Activated B cell treated with CpG ODN at 0.5 μM for 24 hours (primary cell): Measurements from ENCODE around the gene TMCO5A. TPM values are rescaled to one million over a fixed set of nuclear protein-coding genes. Genes with fewer than 3 reads are reported as not detected.

Experiments used
- ATAC-seq: fragments of 200-7000 bp; cut with Tn5 transposase; one replicate; pipeline ENCODE4 v1.10.0; 2021; ENCODE audit warnings: low read depth, mild to moderate bottlenecking, moderate library complexity
- CTCF ChIA-PET: fragments of 350-600 bp; sonication (Branson Sonifier 250); formaldehyde crosslinking; loops from one replicate; lab custom pipeline; 2021; ENCODE audit warnings: antibody characterized with exemption; lab: Charles Lee
- POLR2A ChIA-PET: fragments of 350-600 bp; sonication (Branson Sonifier 250); formaldehyde crosslinking; loops from one replicate; lab custom pipeline; 2021; ENCODE audit warnings: antibody characterized with exemption; lab: Charles Lee
- DNase-seq: peaks from one replicate; pipeline ENCODE4 v3.0.0; 2022
- H3K27ac Mint-ChIP-seq: one replicate; pipeline ENCODE4 v1.8.0; 2020; ENCODE audit warnings: mixed read lengths
- H3K27me3 Mint-ChIP-seq: one replicate; pipeline ENCODE4 v1.8.0; 2021; ENCODE audit warnings: mixed read lengths
- H3K36me3 Mint-ChIP-seq: one replicate; pipeline ENCODE4 v1.8.0; 2021; ENCODE audit warnings: low read depth, mixed read lengths
- H3K4me1 Mint-ChIP-seq: one replicate; pipeline ENCODE4 v1.8.0; 2021; ENCODE audit warnings: mixed read lengths
- H3K4me3 Mint-ChIP-seq: one replicate; pipeline ENCODE4 v1.8.0; 2020; ENCODE audit warnings: mild to moderate bottlenecking, mixed read lengths
- H3K9me3 Mint-ChIP-seq: one replicate; pipeline ENCODE4 v1.8.0; 2020; ENCODE audit warnings: mixed read lengths
- intact Hi-C: fragments of 100-400 bp; cut with micrococcal nuclease; formaldehyde crosslinking; loops from one replicate; pipeline ENCODE4 v1.15.1; 2024
- total RNA-seq: library from RNA; stranded (reverse); gene quantifications from 2 replicates; pipeline ENCODE4 v1.2.3, GENCODE V29; 2022
- TF ChIP-seq, protein P1 (sequence below): fragments of 200-600 bp; IDR thresholded peaks from one replicate; pipeline ENCODE4 v1.8.0; 2022; ENCODE audit warnings: antibody characterized with exemption, mild to moderate bottlenecking

Gene TMCO5A
- total RNA-seq, 1 donor from 2014 or later: not detected

DNA sequence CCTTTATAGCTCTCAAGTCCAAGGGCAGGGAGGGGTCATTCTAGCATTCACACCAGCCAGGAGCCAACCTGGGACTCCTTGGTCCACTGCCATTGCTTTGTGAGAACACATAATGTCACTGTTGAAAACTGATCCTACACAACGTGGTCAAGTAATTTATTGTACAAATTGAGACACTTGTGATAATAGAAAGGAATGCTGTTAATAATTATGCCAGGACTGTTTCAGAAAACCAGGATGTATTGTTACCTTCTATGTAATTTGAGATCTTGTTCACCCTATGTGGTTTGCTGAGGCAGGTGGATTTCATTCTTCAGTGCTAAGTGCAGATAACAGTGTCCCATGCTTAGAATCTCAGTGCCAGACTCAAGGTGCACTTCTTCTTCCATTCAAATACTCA, 33.3 kb downstream of the TMCO5A start:
- peaks cover 8% of the 10 kb centered on the region for H3K27me3 Mint-ChIP-seq
- no peaks in the 10 kb centered on the region for H3K36me3 Mint-ChIP-seq
- DNase-seq (no peak), ATAC-seq (no peak)
- H3K4me1 Mint-ChIP-seq: no peaks in the 10 kb centered on the region
- no peak overlapping the region for H3K27ac Mint-ChIP-seq
- peaks cover 5% of the 10 kb centered on the region for H3K9me3 Mint-ChIP-seq
- ChIA-PET POLR2A (no interaction called here), CTCF (no interaction called here)
- TF ChIP-seq, protein P1, sequence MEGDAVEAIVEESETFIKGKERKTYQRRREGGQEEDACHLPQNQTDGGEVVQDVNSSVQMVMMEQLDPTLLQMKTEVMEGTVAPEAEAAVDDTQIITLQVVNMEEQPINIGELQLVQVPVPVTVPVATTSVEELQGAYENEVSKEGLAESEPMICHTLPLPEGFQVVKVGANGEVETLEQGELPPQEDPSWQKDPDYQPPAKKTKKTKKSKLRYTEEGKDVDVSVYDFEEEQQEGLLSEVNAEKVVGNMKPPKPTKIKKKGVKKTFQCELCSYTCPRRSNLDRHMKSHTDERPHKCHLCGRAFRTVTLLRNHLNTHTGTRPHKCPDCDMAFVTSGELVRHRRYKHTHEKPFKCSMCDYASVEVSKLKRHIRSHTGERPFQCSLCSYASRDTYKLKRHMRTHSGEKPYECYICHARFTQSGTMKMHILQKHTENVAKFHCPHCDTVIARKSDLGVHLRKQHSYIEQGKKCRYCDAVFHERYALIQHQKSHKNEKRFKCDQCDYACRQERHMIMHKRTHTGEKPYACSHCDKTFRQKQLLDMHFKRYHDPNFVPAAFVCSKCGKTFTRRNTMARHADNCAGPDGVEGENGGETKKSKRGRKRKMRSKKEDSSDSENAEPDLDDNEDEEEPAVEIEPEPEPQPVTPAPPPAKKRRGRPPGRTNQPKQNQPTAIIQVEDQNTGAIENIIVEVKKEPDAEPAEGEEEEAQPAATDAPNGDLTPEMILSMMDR: no peak
- intact Hi-C loops: no loop called here
- H3K4me3 Mint-ChIP-seq: no peak overlapping the region

GRCh38 chr15:37973856-37974255, 39.4 kb downstream of the TMCO5A start:
- intact Hi-C loops: no loop called here
- no peak for DNase-seq
- no peak for ATAC-seq
- Mint-ChIP-seq H3K36me3 (no peaks in the 10 kb centered on the region), H3K27ac (no peak overlapping the region), H3K9me3 (peaks cover 7% of the 10 kb centered on the region), H3K4me3 (no peak overlapping the region), H3K4me1 (no peaks in the 10 kb centered on the region), H3K27me3 (peaks cover 5% of the 10 kb centered on the region)
- ChIA-PET POLR2A (no interaction called here), CTCF (no interaction called here)
- TF ChIP-seq, protein P1: no peak

- no peak for ATAC-seq
- Mint-ChIP-seq H3K9me3 (peaks cover 2% of the 10 kb centered on the region), H3K4me3 (no peak overlapping the region), H3K36me3 (no peaks in the 10 kb centered on the region), H3K4me1 (no peaks in the 10 kb centered on the region), H3K27me3 (peaks cover 8% of the 10 kb centered on the region), H3K27ac (no peak overlapping the region)
- POLR2A ChIA-PET: no interaction called here
- no peak for DNase-seq
- CTCF ChIA-PET: no interaction called here
- intact Hi-C loops: no loop called here
- TF ChIP-seq, protein P1: no peak
Measured at GRCh38 chr15:37978231-37978630, 43.8 kb downstream of the TMCO5A start.

DNA sequence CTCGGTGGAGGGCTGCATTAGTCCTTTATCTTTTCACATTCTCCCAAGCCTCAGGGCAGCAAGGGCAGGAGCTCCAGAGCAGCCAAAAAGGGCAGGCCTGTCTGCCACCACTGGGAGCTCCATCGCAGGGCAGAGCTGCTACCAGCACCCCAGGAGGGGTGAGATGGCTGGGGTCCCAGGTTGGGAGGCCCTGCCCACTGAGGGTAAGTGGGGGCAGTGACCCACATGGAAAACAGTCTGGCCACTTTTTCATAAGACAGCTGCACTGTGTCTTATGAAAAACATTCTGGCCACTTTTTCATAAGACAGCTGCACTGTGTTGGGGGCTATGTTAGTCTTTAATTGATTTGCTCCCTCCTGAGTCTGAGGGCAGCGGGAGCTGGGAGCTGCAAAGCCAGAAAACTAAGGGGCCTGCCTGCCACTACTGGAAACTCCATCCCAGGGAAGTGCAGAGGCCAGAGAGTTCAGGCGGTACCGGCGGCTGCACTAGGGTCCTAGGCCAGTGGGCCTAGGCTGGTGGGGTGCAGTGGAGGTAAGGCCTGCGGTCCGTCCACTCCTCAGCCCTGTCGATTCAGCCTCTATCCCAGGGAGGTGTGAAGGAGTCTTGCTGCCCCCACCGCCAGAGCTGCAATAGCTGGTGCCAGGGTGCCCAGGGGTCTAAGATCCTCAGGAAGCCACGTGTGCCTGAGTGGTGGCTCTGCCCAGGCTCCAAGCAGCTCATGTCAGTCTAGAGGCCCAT, 45.4 kb downstream of the TMCO5A start:
- Mint-ChIP-seq H3K9me3 (no peaks in the 10 kb centered on the region), H3K36me3 (no peaks in the 10 kb centered on the region), H3K4me3 (no peak overlapping the region), H3K27me3 (peaks cover 8% of the 10 kb centered on the region), H3K4me1 (no peaks in the 10 kb centered on the region), H3K27ac (no peak overlapping the region)
- ChIA-PET POLR2A (no interaction called here), CTCF (no interaction called here)
- ATAC-seq (no peak), DNase-seq (no peak)
- TF ChIP-seq, protein P1: no peak
- intact Hi-C loops: no loop called here

DNA sequence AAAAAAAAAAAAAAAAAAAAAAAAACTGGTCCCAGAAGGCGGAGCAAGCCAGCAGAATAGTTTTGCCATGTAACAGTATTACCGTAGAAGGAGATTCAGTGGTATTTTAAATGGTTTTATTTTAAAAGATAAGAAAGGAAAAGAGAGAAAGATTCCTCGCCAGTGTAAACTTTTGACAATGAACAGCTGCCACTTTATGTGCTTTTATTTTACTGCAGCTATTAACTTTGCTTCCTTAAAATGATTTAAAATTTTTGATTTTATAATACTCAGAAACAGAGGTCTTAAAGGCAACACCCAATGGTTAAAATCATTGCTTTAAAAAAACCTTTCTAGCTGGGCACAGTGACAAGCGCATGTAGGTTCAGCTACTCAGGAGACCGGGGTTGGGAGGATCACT, 46.8 kb downstream of the TMCO5A start:
- ATAC-seq (no peak), DNase-seq (no peak)
- ChIA-PET POLR2A (no interaction called here), CTCF (no interaction called here)
- intact Hi-C loops: no loop called here
- Mint-ChIP-seq H3K4me3 (no peak overlapping the region), H3K36me3 (no peaks in the 10 kb centered on the region), H3K9me3 (no peaks in the 10 kb centered on the region), H3K4me1 (no peaks in the 10 kb centered on the region), H3K27ac (no peak overlapping the region), H3K27me3 (peaks cover 8% of the 10 kb centered on the region)
- TF ChIP-seq, protein P1: no peak
